Measurements from ENCODE around the gene NCOA6.
"Not testable (repeated sequence)": the region's sequence is repeated elsewhere in the genome, so short reads cannot be mapped to it uniquely, and the experiment has no call there.

Gene NCOA6

DNA sequence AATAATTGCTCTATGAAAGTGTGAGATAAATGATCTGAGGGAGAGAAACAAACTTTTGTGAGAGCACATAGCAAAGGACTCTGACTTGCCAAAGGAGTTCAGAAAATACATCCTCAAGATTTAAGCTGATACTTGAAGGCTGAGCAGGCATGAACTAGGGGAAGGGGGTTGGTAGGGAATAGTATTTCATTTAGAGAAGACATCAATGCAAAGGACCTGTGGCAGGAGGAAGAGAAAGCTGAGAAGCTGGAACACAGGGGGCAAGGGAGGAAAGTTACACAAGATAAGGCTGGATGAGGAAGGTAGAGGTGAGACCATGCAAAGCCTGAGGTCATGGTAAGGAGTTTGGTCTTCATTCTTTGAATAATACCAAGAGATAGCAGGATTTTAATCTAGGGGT, 50.6 kb downstream of the NCOA6 start:
- DNase-seq (ENCODE audit: low read depth in 2 of 2): no peak

DNA sequence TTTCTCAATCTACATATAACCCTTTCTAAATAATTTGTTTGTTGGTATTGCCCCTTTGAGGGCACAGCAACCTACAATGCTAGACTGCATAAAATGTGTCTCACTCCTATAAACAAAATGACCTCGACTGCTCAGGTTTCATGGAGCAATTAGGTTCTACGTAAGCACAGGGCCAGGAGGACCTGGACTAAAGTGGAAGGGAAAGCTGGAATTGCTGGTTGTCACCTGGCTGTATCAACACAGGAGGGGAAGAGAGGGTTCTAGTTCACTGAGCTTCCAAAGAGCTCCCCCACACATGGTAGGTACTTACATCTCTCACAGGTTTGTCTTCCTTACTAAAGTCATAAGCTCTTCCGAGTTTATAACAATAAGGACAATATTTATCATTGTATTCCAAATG, 51.0 kb downstream of the NCOA6 start:
- DNase-seq (ENCODE audit: low read depth in 2 of 2): no peak

GRCh38 chr20:34773726-34774125, 51.7 kb downstream of the NCOA6 start:
- DNase-seq (ENCODE audit: low read depth in 2 of 2): no peak

DNA sequence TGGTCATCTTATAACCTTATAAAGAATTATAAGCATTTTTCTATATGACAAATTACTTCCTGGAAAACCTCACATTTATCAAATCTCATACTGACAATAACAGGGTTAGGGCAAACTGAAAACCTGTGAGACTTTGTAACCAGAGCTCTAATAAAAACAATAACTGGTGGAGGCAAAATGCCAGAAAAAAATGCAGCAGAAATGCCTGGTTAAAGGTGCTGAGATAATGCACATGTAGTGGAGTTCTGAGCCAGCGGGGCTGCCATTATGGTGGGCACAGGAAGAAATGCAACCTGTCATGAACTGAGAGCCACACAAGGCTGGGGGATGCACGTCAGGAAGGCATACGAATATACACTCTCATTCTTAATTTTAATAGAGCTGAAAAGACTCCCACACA, 53.0 kb downstream of the NCOA6 start:
- no peak for DNase-seq (ENCODE audit: low read depth in 2 of 2)

- no peak for DNase-seq (ENCODE audit: low read depth in 2 of 2)
These were observed 53.8 kb downstream of the NCOA6 start for GRCh38 chr20:34771680-34772081.

- DNase-seq (ENCODE audit: low read depth in 2 of 2): no peak
These were observed 57.4 kb downstream of the NCOA6 start for GRCh38 chr20:34768096-34768495.

GRCh38 chr20:34762031-34762555, 63.4 kb downstream of the NCOA6 start:
- DNase-seq (ENCODE audit: low read depth in 2 of 2): no peak

DNA sequence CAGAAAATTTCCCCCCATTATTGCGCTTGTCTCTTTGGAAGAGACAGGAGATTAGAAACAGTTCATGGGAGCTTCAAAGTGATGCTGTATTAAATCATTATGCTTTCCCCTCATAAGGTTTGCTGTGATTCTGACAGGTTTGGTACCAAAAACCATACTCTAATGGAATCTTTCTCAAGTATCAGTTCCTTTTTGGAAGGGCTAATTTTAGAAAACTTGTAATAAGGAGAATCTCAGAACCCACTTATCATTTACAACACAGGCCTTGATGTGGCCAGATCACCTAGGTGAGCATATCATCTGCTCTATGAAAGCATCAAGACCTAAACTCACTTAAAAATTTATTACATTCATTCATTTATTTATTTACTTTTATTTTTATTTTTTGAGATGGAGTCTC, 70.1 kb downstream of the NCOA6 start:
- no peak for DNase-seq (ENCODE audit: low read depth in 2 of 2)

GRCh38 chr20:34754611-34755010, 70.8 kb downstream of the NCOA6 start:
- DNase-seq (ENCODE audit: low read depth in 2 of 2): no peak

GRCh38 chr20:34753706-34754461, 71.6 kb downstream of the NCOA6 start:
- DNase-seq (ENCODE audit: low read depth in 2 of 2): no peak

GRCh38 chr20:34751453-34751852, 74.0 kb downstream of the NCOA6 start:
- DNase-seq (ENCODE audit: low read depth in 2 of 2): no peak

- DNase-seq (ENCODE audit: low read depth in 2 of 2): no peak
These were observed 75.0 kb downstream of the NCOA6 start for GRCh38 chr20:34750484-34750883.

DNA sequence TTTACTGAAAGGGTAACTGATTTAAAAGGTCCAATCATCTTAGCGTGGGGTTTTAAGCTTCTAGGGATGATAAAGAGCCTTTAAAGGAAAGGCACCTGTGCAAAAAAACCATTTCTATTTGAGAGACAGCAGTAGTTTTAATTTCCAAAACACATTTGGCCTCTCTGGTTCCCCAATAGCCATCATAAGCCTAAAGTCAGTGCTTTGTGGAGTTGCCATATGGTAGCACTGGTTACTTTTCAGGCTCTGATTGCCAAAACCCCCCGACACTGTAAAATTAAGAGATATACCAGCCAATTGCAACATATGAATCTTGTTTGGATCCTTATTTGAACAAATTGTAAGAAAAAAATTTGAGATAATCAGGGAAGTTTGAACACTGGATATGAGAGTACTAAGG, 76.7 kb downstream of the NCOA6 start:
- DNase-seq (ENCODE audit: low read depth in 2 of 2): no peak

GRCh38 chr20:34747479-34747878, 78.0 kb downstream of the NCOA6 start:
- no peak for DNase-seq (ENCODE audit: low read depth in 2 of 2)

DNA sequence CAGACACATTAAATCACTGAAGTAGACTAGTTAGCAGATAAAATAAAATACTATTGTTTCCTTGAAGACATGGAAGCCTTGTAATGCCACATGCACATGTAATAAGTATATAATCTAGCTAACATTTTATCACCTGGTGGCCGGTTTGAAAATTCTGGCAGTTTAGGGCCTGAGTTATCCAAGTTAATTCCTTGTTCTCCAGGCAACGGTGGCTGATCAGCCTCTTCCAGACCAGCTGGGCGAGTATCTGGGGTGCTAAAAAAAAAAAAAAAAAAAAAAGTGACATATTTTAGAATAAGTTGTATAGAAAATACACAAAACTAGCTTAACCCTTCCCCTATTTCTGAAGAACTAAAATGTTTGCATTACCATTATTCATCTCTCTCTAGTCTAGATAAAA, 78.8 kb downstream of the NCOA6 start:
- no peak for DNase-seq (ENCODE audit: low read depth in 2 of 2)

DNA sequence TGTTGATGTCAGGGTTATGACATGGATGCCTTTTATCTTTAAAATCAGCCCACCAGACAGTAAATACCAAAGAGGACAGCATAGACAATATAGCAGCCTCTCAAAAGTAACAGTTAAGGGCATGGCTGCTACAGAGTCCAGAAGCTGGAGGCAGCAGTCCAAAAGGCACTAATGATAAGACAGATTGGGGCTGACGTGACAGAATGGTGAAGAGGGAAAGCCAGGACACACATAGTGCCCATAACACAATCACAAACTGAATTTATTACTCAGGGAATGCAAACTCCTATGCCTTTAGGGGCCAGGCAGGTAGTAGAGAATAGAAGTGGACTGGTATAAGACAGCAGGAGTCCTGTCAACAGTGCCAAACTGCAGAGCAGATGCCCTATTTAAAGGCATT, 80.6 kb downstream of the NCOA6 start:
- DNase-seq (ENCODE audit: low read depth in 2 of 2): no peak

- no peak for DNase-seq (ENCODE audit: low read depth in 2 of 2)
These were observed 81.1 kb downstream of the NCOA6 start for GRCh38 chr20:34744340-34744739.

- no peak for DNase-seq (ENCODE audit: low read depth in 2 of 2)
These were observed 82.4 kb downstream of the NCOA6 start for GRCh38 chr20:34743039-34743438.

GRCh38 chr20:34736106-34736735, 89.2 kb downstream of the NCOA6 start:
- no peak for DNase-seq (ENCODE audit: low read depth in 2 of 2)

DNA sequence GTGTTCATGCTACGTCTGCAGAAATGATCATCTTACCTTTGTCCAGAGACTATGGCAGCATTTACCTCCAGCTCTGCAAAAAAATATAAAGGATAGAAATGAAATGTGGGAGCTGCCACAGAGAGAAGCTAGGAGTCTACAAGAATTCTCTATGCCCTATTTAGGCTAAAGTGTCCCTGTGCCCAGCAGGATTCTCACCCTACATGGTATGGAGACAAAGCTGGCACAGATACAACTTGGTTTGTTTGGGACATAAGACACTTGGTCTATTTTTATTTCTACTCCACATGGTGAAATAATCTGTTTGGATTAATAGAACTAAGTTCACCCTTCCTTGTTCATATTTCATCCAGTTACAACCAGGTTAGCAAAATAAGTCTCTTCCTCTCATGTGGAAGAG, 92.9 kb downstream of the NCOA6 start:
- no peak for DNase-seq (ENCODE audit: low read depth in 2 of 2)

DNA sequence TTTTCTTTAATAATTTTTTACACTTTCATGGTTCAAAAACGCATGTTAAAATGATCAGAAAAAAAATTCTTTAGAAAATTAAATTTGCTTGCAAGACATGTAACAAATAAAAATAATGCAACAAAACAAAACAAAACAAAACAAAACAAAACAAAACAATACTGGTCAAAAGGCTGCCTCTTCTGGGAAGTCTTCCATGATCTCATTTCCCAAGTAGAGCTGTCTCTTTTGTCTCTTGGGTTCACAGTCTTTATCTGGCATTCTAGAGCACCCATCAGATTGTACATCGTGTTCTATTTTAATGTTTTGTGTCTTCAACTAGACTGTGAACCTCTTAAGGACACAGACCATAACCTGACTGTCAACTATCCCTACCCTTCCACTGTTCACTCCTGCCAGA, 96.0 kb downstream of the NCOA6 start:
- DNase-seq (ENCODE audit: low read depth in 2 of 2): no peak

DNA sequence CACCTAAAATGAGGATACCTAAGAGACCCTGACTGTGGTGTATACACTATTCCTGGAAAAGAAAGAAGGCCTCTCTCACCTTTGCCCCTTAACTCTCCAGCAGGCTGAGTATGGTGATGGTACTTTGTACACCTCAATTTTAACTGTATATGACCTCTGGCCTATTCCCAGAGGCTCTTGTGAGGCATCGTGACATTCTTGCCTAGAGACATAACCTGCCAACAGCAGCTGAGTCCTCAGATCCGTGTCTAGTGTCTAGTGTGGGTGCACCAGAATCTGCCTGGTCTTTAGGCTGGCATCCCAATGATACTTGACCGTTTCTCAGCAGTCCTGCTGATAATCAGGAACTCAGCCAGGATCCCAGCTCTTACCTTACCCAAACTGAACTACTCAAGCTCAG, 101.3 kb downstream of the NCOA6 start:
- no peak for DNase-seq (ENCODE audit: low read depth in 2 of 2)

- DNase-seq (ENCODE audit: low read depth in 2 of 2): not testable (repeated sequence)
These were observed 102.9 kb downstream of the NCOA6 start for GRCh38 chr20:34722560-34722959.

Data from stimulated activated CD4-positive, alpha-beta T cell treated with anti-CD3 and anti-CD28 coated beads, Interleukin-1b, Interleukin-23, amount 100 ng/mL, for 4 hours (primary cell).